CD4-positive, alpha-beta T cell treated with Interleukin-17A for 4 hours (primary cell): ENCODE results near the gene PCNX1.
A peak's percentile ranks its signal among the peaks of the same experiment; 100 is the strongest.
"Not testable (repeated sequence)": the region's sequence is repeated elsewhere in the genome, so short reads cannot be mapped to it uniquely, and the experiment has no call there.

ENCODE experiments used
- DNase-seq: peaks from one replicate; pipeline ENCODE4 v3.0.0-alpha.2; 2020; ENCODE audit warnings: mixed read lengths

PCNX1 gene

GRCh38 chr14:71133296-71133695, 226.0 kb downstream of the PCNX1 start:
- no peak for DNase-seq

DNA sequence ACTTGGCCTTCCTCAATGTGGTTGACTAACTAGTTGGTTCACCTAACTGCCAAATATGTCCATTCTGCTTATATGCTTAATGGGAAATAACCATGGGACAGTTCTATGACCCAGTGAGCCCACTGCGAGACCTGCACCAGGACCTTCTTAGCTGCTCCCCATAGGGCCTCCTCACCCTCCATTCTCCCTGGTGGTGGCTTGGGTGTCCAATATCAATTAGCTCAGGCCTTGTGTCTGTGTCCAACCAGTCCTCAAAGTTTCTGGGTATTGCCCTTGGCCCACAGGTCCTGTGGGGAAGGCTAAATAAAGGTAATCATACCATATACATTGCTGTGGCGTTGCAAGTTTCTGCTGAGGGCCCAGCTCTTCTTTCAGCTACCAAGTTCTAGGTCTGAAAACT, 228.2 kb downstream of the PCNX1 start:
- DNase-seq = no peak

GRCh38 chr14:71135911-71136310, 228.7 kb downstream of the PCNX1 start:
- DNase-seq = no peak

GRCh38 chr14:71136386-71137060, 229.3 kb downstream of the PCNX1 start:
- no peak for DNase-seq

DNA sequence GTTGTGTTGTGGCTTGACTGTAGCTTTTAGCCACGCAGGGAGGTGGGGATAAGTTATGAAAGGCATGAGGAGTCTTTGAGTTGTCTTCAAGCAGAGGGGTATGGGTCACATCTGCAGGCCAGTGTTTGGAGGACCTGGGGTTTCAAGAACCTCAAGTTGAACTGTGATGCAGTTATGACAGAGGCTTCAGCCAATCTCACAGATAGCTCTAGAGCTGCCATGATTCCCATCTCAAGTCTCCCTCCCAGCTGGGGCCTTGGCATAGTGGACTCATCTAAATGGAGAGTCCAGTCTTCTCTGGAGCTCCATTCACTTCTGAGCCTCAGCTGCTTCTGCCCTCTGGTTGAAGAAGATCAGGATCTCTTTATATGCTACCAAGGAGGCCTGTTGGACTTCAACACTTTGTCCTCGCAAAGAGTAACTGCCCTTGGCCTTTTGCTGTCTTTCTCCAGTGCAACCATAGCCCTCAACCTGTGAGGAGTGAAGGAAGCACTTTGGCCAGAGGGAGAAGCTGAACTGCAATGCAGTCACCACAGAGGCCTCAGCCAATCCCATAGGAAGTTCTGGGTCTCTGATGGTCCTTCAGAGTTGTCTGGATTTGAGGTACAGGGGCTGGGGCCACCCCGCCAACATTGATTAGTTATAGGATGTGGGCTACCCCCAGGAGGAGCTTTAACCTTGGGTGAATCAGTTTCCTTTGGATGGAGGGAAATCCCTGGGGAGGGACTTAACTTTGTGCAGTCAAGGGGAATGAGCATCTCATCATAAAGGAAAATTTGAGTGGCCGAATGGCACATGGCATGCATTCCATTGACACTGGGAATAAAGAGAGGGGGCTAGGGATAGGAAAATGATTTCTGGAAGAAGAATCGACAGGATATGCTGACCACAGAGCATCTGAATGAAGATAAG, 230.5 kb downstream of the PCNX1 start:
- DNase-seq = no peak

DNA sequence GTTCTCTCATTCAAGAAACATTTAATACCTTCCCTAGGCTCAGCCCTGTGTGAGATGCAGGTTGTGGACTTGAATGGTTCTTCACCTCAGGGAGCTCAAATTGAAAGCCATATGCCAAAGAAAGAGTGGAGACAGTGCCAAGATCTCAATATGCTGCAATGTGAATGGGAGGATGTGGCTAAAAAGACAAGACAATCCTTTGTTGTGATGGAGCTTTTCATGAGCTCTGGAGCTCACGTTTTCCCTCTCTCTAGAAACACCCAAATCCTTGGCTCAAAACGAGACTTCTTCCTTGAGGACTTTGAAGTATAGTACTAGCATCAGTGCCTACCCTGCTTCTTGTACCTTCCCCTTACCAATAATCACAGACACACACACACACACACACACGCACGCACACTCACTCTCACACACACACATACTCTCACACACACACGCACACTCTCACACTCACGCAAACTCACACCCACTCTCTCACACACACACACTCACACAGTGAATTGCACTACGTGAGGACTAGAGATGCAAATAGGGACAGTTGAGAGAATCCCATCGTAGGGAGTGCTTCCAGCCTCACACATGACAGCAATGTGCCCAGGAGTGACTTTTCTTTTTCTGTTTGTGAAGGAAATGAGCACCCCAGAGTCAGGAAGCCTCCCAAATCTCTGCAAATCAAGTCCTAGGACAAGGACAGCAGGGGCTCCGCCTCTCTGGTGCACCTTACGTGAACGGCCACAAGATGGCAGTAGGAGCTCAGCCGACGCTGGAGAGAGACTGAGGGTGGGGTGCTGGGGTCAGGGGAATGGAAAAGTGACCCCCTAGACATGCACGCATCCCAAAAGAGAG, 231.4 kb downstream of the PCNX1 start:
- peak; percentile 71 for DNase-seq

DNA sequence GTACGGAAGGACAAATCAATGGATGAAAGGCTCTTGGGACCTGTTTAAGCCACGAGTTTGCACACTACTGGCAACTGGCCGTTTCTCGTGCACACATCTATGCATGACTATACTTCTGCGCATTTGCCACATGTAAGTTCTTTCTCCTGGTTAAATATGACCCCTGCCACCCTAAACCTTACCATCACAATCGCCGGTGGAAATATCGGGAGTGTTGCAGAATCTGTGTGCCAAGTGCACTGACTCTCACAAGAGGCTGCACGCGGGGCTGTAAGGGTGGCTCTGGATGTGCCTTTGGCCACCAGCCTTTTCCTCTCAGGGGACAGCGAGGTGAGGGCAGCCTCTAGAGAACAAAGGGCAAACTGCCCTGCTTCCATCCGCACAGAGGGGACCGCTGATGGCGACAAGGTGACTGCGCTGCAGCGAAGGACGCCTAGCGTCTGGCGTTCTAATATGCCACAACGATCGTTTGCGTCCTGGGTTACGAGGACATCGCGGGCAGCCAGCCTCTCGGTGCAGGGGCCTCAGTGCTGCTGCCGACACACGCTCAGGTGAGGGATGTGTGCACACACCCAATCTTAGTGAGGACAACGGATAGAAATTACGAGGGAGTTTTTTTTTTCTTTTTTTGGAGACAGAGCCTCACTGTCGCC, 232.2 kb downstream of the PCNX1 start:
- DNase-seq = no peak

DNA sequence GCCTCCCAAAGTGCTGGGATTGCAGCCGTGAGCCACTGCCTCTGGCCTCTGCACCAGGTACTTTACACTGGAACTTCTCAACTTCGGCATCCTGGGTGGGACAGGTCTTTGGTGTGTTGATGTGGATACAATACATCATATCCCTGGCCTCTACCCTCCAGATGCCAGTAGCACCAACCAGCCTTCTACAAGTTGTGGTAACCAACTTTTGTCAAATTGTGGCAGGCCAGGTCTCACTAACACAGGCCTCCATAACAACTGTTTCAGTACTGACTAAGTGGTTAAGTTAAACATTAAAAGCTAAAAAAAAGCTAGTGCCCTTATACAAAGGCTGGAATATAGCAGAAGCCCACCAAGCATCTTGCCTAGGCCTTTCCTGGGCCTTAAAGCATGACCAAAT, 232.9 kb downstream of the PCNX1 start:
- no peak for DNase-seq

DNA sequence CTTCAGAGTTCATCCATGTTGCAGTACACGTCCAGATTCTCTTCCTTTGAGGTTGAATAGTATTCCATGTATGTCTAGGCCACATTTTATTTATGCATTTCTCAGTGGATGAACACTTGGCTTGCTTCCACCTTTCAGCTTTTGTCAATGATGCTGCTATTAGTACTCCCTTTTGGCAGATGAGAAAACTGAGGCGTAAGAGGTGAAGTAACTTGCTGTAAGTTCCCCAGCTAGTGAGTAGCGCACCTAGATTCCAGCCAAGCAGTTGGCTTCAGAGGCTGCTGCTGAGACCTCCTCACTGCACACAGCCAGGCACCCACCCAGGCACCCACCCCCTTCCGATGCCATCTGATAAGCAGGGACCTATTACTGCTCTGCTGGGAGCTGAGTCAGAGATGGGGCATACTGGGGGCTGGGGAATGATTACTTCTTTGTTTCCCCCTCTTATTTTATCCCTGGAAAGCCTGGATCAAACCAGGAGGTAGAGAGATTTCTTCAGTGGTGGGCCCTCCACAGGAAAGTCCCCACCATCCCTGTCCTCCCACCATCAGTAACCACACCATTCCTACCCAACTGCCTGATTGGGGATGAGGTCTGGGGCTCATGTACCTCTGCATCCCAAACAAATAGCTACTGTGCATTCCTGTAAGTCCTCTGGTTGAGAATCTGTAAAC, 234.6 kb downstream of the PCNX1 start:
- DNase-seq = no peak

- DNase-seq = no peak
Measured at GRCh38 chr14:71142375-71143038, 235.2 kb downstream of the PCNX1 start.

DNA sequence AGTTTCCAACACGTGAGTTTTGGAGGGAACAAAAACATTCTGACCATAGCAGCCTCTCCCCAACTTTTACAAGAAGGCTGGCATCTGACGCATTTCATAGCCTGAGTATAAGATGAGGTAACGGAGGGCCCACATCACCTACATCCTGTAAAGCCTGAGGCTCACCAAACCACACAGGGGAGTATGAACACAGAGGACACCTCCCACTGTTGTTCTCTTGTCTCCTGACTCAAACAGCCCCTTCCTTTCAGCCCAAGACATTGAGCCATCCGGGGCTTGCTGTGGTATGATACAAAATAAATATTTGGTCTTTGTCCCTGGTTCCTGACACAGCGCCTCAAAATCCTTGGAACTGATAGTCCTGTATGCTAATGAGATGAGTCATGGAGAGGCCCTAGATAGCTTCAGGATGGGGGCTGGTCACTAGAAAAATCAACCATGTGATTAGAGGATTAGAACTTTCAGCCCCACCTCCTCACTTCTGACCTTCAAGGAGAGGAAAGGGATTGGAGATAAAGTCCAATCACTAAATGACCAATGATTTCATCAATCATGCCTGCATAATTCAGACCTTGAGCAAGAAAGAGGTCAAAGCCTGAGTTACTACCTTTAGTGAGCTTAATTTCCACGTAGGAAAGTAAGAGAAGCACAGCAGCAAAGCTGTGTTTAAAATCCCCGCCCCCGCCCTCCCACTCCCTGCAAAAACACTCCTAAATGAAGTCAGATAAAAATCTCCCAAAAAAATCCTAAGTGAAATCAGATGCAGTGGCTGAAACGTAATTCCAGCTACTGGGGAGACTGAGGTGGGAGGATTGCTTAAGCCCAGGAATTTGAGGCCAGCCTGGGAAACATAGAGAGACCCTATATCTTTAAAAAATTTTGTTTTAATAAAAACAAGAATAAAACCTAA, 236.4 kb downstream of the PCNX1 start:
- DNase-seq = peak; percentile 18

DNA sequence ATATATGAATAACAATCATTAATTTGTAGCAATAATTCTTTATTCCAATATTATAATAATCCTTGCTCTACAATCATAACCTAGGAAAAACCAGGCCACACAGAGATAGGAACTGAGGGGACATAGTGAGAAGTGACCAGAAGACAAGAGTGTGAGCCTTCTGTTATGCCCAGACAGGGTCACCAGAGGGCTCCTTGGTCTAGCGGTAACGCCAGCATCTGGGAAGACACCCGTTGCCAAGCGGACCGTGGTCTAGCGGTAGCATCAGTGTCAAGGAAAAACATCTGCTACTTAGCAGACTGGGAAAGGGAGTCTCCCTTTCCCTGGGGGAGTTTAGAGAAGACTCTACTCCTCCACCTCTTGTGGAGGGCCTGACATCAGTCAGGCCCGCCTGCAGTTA, 240.1 kb downstream of the PCNX1 start:
- DNase-seq = not testable (repeated sequence)

DNA sequence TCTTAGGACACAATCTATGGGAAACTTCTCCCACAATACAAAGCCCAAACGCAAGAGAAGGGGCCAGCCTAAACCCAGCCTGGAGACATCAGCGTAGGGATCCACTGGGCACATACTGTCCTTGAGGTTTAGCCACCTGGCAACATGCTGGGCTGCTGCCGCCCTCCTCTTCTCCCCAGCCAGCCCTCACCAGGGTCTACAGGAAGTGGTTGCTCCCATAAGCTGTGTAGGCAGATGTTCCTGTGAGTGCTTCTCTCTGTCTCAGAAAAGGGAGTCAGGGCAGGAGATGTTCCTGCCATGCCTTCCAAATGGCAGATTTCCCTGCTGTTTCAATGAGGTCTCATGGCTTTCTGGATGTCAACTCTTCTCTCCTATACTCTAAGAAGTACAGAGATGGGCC, 241.4 kb downstream of the PCNX1 start:
- DNase-seq = no peak

DNA sequence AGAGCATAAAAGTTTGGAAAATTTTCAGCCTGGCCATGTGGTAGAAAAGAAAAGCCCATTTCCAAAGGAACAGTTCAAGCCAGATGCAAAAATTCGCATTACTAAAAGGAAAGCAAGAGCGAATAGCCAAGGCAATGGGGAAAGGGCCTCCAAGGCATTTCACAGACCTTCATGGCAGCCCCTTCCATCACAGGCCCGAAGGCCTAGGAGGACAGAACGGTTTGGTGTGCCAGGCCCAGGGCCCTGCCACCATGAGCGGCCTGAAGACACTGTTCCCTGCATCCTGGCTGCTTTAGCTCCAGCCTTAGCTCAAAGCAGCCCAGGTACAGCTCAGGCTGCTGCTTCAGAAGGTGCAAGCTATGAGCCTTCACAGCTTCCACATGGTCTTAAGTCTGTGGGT, 243.5 kb downstream of the PCNX1 start:
- DNase-seq = no peak

GRCh38 chr14:71155743-71156142, 248.5 kb downstream of the PCNX1 start:
- no peak for DNase-seq

GRCh38 chr14:71163050-71163841, 256.0 kb downstream of the PCNX1 start:
- no peak for DNase-seq

GRCh38 chr14:71163842-71164629, 256.8 kb downstream of the PCNX1 start:
- DNase-seq = no peak
